ENCODE measurements around the gene CREBRF.

GRCh38 chr5:173012882-173013281 lies 43.3 kb upstream of the CREBRF start:
- TF ChIP-seq EZH2 (IDR thresholded peaks at IDR 0.05; ENCODE audit: borderline replicate concordance, insufficient read depth, low read depth, low read length, poor library complexity, severe bottlenecking) = no peak
- TF ChIP-seq CTCF (IDR thresholded peaks at IDR 0.05) = no peak

Data from B cell (primary cell).